HG02642 (cell line): Measurements from ENCODE around the gene GOLGA3.

Experiments
- ATAC-seq: cut with Tn5 transposase; IDR thresholded peaks from one replicate; pipeline ENCODE4 v1.9.1; 2021; ENCODE audit warnings: mild to moderate bottlenecking; ENCODE audit not compliant: unreplicated experiment, poor library complexity

GOLGA3 gene

DNA sequence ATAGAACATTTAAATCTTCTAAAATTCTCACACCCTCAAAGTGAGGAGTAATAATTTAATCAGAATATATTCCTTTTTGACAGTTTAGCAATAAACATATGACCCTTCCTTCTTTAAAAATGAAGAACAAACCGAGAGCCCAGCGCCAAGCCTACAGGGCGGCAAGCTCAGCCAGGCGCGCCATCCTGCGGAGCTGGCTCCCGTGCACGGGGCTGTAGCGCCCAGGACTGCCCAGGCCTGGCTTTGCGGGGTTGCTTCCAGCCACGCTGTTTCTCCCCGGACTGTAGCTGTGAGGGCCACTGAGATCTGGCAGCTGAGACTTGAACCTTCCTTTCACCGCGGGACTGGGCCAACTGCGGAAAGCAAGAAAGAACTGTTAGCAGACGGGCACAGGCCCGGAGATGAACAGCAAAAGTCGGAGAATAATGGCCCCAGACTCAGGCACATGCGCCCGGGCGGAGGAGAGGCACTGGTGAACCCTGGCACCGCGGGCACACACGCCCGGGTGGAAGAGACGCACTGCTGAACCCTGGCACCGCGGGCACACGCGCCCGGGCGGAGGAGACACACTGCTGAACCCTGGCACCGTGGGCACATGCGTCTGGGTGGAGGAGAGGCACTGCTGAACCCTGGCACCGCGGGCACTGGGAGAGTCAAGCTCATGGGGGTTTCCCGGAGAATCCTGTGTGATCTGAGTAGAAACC, 101.4 kb downstream of the GOLGA3 start:
- ATAC-seq = no peak

DNA sequence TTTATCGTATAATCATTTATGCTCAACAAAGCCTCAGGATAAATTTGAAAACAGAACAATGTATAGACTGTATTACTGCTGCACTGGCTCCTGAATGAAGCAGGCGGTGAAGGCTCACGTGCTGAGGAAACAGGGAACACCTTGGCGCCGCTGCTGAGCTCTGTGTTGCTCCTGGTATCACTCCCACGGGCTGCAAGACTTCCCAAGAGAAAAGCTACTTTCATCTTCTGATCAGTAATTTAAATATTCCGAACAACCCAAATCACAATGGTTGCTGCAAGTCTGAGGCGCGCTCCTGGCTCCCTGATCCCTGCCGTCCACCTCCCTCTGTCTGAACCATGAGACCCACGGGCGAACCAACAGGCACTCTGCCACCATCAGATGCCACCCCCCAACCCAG, 102.3 kb downstream of the GOLGA3 start:
- ATAC-seq = no peak

DNA sequence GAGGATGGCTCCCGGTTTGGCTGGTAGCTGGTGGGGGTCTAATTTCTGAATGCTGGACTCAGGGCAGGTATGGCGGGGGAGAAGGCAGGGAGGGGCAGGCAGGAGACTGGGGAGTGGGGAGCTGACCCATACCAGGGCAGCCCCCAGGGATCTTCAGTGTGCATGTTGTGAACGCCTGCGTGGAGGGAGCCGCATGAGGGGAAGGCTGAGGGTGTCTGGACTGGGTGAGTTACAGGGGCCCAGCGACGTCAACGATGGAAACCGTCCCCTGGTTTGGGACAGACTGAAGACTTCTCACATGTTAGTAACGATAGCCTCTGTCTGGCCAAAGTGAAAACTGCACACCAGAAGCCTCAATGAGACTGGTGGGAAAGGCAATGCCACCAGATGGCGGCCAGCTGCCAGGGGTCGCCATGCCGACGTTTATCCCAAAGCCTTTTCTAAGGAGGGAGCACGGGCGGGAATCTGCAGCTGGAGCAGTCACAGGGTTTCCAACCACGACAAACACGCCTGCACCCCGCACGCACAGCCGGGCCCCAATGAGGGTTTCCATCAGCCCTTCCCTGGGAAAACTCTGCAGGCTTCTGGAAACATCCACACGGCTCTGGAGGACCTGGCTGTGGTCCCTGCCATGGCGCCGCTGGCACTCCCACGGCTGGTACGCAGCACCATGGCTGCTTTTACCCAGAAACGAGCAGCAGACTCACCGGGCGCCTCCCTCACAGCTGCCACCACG, 104.0 kb downstream of the GOLGA3 start:
- ATAC-seq = no peak

DNA sequence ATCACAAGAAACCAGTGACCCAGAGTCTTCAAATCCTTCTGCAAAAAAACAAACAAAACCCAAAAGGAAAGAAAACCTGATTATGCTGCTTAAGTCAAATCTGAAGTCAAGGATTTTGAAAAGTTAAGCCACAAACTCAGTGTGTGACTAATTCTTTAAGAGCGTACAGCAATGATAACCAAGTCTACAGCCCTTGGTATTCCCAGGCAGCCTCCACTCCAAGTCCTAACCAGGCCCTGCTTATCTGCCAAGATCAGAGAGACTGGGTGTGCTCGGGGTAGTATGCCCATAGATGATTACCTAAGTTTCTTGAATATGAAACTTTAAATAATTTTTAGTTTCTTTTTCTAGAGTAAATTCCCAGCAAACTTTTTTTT, 104.9 kb downstream of the GOLGA3 start:
- ATAC-seq = no peak

DNA sequence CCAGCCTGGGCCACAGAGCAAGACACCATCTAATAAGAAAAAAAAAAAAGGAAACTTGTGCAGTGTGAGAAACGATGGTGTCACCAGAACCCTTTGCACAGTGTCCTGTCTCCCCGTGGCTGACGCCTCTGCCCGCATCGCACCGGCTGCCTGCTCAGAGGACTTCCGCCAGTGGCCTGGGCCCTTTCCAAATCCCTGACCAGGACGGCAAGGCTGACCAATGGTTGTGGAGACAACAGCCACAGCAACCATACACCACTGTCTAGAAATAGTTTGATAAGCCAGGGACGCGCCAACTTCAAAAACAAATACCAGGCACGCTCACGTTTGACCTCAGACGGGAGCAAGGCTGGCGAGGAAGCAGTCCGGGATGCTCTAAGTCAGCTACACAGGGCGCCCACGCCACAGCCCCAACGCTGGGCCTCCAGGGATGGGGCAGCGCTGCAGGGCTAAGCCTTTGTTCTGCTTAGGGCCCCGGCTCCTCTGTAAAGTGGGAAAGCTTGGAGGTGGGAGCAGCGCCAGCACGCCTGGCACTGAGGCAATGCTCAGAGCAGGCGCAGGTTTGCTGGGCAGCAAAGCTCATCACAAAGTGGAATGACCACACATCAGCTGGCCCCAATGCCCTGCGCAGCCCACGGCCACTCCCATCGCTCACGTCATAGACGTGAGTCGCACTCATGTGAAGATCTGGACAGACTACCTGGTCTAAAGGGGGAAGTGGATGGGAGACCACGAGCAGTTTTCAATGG, 105.5 kb downstream of the GOLGA3 start:
- no peak for ATAC-seq

DNA sequence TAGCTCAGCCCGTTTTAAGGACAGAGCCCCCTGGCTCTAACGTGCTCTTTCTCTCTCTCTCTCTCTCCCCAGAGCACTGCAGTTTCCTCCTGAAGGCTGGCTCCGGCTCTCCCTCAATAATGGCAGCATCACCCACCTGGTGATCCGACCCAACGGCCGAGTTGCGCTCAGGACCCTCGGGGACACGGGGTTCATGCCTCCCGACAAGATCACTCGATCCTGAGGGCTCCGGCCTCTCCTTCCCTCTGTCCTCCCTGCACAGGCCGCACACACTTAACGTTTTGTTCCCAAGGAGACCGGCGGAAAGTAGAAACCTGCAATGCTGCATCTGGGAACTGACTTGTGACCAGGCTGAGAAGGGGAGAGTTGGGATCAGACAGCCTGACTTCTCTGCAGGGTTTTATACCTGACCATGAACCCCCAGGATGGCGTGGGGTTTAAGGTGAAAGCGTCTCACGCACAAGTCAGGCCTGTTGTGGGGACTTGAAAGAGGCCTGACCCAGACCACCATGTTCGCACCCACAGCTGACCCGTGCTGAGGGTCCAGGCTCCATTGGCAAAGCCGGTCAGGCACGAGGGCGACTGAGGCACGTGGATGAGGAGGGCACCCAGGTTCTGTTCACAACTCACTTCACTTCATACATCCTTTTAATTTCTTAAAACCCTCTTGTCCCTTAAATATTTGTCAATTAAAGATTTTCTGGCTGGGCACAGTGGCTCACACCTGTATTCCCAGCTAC, 107.9 kb downstream of the GOLGA3 start:
- ATAC-seq = no peak

DNA sequence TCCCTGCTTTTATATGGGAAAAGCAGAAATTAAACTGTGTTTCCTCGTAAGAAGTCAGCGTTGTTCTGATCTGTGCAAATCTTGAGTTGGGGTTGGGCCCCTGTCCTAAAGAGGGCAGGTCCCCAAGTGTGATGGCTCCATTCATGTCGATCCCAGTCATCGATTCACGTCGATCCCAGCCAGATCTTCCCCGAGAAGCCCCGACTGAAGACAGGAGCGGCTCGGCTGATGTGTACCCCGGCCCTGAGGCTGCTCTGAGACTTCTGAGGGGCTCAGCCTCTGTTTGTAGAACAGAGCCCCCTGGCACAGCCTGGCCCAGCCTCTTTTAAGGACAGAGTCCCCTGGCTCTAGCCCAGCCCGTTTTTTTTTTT, 108.7 kb downstream of the GOLGA3 start:
- no peak for ATAC-seq

DNA sequence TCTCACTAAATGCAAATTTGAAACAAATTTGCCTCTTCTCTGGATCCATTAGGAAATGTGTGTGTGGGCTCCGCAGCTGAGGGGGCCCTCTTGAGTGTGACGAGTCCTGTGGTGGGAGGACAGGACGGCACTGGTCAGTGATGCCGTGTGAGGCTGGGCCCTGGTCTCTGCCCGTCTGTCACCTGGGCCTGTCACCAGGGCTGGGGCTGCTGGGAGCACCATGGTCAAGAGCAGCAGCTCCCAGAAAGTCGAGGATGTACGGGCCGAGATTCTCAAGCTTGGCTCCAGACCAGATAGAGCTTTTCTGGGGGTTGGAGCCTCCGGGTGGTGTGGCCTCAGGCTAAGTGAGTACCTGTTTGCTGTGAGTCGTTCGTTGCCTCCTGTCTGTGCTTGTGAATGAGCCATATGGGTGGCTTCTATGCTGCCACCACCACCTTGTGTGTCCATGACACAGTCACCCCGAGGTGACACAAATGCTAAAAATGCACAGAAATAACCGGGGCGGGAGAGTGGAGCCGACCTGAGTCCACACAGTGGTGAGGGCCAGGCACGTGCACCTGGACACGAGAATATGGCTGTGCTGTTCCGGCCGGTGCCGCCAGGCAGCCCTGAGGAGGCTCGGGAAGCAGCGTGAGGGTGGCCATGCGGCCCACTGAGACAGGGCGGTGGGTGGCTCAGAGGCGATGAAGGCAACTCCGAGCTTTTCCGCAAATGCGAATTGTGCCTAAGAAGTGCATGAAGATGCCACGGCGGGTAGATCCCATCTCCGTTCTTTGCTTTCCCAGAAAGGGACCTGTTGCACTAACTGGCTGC, 109.3 kb downstream of the GOLGA3 start:
- no peak for ATAC-seq
